Gastroesophageal sphincter (tissue), 2 donors: ENCODE results near the gene WFDC11.

Experiments
- EP300 ChIP-seq: sonication (generic); formaldehyde crosslinking; IDR thresholded peaks from one replicate; pipeline ENCODE4 v1.6.1; 2017; ENCODE audit warnings: antibody characterized with exemption, mild to moderate bottlenecking
- POLR2A ChIP-seq, 2 donors: fragments of 450-650 bp; IDR thresholded peaks; one replicate each; pipeline ENCODE4 v1.6.1; 2017; ENCODE audit warnings: antibody characterized with exemption in 2 of 2, mild to moderate bottlenecking in 2 of 2, moderate library complexity in 1 of 2
- POLR2AphosphoS5 ChIP-seq: sonication (generic); formaldehyde crosslinking; IDR thresholded peaks from one replicate; pipeline ENCODE4 v1.6.1; 2017; ENCODE audit warnings: antibody characterized with exemption

DNA sequence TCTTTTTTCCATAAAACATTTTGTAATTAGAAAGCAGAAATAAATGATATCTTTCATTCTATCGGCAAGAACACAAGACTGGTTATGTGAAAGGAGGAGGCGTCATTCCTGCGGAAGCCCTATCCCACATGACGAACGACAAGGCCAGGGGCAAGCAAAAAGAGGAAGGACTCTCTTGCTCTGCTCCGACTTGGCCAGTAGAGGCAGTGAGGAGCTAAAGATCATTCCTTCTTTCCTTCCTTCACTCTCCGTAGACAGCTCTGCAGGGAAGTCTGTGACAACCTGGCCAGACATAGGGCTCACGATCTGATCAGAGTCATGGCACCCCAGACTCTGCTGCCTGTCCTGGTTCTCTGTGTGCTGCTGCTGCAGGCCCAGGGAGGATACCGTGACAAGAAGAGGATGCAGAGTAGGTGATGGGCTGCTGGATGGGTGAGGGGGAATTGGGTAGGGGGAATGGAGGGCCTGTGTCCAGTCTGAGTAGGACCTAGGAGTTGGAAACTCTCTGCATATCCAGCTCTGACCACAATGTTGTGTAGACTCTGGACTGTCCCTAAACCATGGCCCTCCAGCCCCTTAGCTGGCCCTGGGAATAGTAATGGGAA lies 40.4 kb downstream of the WFDC11 start, which contains the start of gene WFDC10A:
- TF ChIP-seq POLR2AphosphoS5 = no peak
- TF ChIP-seq POLR2A (IDR thresholded peaks at IDR 0.05) = no peak
- no peak for TF ChIP-seq EP300
